NCI-H146 treated with DMSO at 0.1 percent for 48 hours (cell line): ENCODE measurements around the gene EYS.
A peak's percentile ranks its signal among the peaks of the same experiment; 100 is the strongest.

Experiments used
- DNase-seq: peaks from one replicate; lab custom pipeline; 2025; ENCODE audit not compliant: unreplicated experiment; lab: John Stamatoyannopoulos, UW

The EYS gene

DNA sequence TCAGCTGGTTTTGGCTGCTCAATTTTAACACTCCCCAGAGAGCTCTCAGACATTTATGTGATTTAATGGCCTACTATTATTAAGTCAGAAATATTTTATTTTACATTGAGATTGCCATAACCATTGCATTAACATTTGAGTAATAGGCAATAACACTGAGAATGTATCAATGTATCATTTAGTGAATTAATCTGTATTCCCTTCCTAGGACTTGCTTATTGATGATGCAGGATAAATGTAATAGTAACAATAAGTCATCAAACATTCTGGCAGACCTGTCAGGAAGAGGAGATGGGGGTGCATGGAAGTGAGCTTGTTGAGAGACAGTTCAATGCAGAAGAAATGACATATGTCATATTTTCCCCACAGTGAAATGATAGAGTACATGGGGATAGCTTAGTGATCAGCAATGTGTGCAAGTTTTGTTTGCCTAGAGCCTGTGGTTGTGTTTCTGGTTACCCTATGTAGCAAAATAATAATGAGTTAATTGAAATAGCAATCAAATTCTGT, 458.9 kb downstream of the EYS start:
- no peak for DNase-seq

DNA sequence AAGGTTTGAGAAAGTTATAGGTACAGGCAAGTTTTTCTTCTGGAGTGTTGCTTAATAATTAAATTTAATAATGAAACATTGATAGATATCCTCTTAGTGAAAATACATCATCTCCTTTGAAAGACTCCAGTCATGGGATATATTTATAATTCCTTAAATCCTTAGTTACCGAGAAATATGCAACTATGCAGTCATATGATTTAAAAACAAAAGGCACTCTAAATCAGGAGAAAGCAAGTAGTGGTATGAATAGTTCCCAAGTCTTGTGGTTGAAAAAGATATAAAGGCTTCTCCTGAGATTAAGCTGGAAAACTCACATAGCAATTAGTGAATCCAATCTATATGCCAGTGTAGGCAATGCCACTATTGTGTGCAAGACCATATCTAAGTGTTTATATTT, 475.4 kb downstream of the EYS start:
- DNase-seq = no peak

GRCh38 chr6:65229825-65230224, 477.2 kb downstream of the EYS start:
- DNase-seq = no peak

GRCh38 chr6:65221153-65221552, 485.9 kb downstream of the EYS start:
- DNase-seq = no peak

DNA sequence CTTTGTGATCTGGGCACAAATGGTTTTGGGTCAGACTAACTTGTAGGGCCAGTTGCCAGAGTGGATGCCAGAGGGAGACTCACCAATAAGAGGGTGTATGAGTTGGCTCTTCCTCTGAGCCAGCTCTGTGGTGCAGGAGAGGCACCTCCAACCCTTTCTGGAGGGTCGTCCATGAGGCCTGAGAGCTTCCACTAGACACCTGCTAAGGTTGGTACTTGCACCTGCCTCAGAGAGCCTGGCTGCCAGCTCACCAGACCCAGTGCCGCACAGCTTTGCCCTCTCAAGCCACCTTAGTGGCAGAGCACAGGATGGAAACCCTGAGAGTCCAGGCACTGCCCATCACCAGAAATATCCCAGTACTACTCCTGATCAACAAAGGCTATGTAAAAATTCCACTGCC, 504.3 kb downstream of the EYS start:
- DNase-seq = no peak

DNA sequence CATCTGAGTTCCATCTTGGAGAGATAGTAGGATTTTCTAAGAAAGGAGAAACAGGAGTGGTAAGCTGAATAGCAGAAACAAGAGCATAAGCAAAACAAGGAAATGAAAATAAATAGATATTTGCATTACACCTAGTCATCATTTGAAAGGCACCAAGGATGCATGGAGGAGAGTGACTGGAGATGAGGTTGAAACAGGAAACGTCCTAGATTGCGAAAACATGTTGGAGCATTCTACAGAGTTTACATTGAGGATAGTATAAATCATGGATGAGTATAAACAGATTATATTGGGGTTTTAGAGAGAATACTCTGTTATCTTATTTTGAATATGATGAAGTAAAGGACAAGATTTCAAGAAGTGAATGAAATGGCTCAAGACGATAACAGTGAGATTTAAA, 507.3 kb downstream of the EYS start:
- no peak for DNase-seq

DNA sequence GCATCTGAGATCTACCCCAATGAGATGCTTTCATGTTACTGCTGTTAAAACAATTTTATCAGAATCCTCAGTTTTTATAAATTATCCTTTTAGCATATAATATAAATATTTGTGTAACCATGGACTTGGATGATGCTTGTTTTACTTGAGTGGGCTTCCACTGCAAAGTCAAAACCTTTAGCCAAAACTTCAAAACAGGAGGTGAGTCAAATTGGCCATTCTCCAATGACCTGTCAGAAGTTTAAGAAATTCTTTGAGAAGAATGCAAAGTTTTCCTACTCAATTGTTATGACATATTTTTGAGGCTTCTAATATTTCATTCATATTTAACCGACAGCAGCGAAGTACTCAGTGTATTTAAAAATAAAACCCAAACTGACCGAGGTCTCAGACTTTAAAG, 507.9 kb downstream of the EYS start:
- DNase-seq = no peak

DNA sequence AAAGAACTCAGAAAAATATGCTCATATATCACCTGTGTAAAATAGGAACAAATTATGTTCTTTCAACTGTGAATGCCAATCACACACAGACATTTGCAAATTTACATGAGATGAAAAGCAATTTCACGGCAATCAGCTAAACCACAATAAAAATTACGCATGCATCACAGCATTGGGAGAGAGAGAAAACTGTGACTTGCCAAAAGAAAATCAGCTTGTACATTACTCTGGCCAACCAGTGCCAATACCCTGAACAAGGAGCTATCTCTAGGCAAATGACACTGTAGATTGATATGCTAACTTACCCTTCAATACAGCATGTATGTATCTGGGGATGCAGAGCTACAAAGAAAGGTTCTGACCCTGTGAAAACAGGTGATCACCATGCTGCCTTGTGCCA, 515.6 kb downstream of the EYS start:
- no peak for DNase-seq

DNA sequence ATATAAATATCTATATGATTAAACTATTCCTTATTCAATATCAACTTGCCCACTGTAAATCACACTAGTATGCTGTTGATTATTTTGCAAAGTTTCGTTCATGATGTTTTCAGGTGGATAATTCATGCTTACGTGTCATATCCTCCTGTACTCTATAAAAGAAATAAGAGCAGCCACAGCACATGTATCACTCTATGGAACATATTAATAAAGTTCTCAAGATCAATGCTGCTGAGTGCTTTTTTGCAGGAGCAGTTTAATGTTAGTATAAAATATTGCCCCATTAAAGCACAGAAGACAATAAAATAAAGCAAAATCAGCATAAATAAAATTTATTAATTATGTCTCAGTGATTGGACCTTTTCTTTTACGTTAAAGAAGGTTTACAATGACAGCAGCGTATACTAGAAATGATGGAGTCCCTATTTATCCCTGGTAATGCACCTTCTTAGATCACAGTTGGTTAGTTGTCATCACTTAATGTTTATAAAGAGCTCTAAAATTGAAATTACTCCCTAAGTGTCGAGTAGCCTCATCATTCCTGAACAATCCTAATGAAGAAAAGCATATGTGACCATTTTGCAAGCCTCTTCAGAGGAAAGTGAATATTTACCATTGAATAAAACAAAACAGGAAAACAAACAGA, 517.7 kb downstream of the EYS start:
- no peak for DNase-seq

- DNase-seq = no peak
Measured at GRCh38 chr6:65186826-65187225, 520.2 kb downstream of the EYS start.

DNA sequence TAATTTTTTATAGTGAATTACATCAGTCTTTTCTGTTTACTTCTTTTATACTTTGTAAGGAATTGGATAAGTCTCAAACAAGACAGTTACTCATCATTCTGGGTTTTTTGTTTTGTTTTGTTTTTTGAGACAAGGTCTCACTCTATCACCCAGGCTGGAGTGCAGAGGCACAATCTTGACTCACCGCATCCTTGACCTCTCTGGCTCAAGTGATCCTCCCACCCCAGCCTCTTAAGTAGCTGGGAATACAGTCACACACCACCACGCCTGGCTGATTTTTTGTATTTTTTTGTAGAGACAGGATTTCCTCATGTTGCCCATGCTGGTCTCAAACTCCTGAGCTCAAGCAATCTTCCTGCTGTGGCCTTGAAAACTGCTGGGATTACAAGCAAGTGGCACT, 524.3 kb downstream of the EYS start:
- no peak for DNase-seq

DNA sequence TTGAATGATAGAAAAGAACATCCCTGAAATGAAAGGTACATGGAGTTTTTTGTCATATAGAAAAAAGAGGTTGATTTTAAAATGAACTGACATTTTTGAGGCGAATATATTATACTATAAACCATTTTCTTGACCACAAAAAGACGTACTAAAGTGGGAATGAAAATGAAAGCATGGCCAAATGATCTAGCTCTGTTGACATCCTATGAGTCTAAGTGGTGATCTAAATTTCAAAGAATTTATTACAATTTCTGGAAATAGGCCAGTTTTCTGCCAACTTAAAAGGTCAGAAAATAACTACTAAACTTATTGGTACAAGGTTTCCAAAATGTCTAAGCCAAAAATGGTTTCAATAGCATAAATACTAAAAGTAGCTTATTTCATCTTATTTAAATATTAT, 536.8 kb downstream of the EYS start:
- DNase-seq = no peak

GRCh38 chr6:65161661-65162060, 545.4 kb downstream of the EYS start:
- no peak for DNase-seq

DNA sequence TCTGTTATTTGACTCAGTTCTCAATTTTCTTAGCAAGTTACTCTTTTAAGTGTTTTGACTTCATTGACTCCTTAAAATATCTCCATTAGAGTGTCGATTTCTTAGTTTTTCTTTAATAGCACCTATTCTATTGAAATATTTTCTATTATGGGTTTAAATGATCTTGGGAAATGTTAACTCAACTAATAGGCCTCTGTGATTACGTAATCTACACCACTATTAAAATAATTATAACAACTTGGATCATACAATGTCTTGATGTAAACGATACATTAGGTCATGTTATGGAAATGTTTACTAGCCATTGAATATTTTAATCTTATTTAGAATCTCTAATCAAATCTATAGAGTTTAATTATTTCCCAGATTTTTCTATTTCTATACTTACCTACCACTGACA, 550.0 kb downstream of the EYS start:
- DNase-seq = no peak

GRCh38 chr6:65155083-65155482, 551.9 kb downstream of the EYS start:
- no peak for DNase-seq

GRCh38 chr6:65149841-65150240, 557.2 kb downstream of the EYS start:
- no peak for DNase-seq

GRCh38 chr6:65148839-65149238, 558.2 kb downstream of the EYS start:
- no peak for DNase-seq

- no peak for DNase-seq
Measured at GRCh38 chr6:65135567-65135966, 571.5 kb downstream of the EYS start.

DNA sequence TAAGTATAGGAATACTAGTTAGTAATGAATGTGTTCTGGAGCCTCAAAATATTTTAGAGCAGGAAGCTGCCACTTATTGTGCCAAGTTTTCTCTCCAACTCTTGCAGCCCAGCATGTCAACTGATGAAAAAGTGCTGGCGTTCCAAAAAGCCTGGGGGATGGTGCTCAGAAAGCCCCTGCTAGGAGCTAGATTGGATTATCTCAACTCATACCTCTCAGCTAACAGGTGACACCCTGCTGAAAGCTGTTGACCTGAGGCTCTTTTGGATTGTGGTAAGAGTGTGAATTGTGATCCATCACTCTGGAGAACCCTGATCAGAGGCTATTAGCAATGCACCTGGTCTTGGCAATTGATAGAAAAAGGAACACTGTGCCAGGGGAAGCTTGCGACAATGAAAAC, 580.4 kb downstream of the EYS start:
- peak; percentile 51 for DNase-seq

DNA sequence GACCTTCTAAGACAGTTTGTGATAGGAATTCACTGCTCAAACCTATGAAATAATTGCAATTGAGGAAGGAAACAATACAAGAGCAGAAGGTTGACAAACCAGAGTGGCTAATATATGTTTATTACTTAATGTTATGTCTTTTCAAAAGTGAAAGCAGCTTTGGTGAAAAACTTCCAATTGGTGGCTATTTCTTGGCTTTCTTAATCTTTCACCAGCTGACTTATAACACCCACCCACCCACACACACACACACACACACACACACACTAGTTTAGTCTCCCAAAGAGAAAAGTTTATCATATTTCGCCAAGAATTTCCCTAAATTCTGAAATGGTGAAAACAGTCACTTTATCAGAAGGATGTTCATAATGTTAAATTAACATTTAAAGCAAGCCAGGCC, 583.5 kb downstream of the EYS start:
- no peak for DNase-seq

DNA sequence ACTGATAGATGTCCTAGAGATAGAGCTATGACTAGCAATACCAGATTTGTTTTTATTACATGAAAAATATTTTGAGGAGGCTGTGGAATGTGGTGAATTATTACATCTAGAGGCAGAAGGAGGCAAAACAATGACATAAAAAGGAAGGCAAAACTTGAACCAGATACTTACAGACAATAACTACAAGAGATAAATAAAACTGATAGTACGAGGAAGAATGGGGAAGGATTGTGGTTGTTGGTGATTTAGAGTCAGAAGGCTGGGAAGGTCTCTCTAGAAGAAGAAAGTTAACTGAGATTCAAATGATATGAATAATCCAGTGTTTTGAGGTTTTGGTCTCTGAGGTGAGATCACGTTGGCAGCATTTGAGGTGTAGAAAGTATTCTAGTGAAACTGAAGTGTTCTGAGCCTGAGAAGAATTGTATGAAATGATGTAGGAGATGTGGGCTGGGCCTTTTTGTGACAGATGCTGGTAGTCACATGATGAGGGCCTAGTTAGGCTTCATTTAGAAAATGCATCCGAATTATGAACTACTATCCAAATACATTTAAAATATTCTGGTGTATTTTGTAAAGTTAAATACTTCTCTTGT, 589.1 kb downstream of the EYS start:
- no peak for DNase-seq

DNA sequence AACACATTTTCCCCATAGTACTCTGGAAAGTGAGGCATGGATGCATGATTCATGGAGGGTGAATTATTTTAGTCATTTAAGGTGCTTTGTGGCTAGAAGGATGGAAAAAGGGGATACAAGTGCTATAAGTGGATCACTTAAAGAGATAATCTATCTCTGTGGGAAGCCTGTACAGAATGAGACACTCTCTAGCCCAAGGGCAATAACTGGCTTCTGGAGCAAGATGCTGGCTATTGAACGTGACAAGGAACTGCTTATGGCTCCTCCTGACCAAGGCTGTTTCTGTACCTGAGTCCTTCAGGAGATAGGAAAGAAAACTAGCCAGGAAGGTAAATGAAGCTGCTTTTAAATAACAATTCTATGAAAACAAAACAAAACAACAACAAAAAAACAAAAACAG, 590.7 kb downstream of the EYS start:
- peak; percentile 51 for DNase-seq

- DNase-seq = no peak
Measured at GRCh38 chr6:65113581-65113980, 593.4 kb downstream of the EYS start.
